HFFc6 (cell line): Measurements from ENCODE around the gene EVI5. TPM values are rescaled to one million over a fixed set of nuclear protein-coding genes. Genes with fewer than 3 reads are reported as not detected.
A peak's percentile ranks its signal among the peaks of the same experiment; 100 is the strongest.

ENCODE experiments used
- DNase-seq: peaks from one replicate; pipeline ENCODE4 v3.0.0-alpha.2; 2018
- H3K27ac Mint-ChIP-seq: 2 replicates; pipeline ENCODE4 v1.8.0; 2020; ENCODE audit warnings: mild to moderate bottlenecking, mixed read lengths
- H3K27me3 Mint-ChIP-seq: 2 replicates; pipeline ENCODE4 v1.8.0; 2021; ENCODE audit warnings: mild to moderate bottlenecking, moderate library complexity, mixed read lengths; ENCODE audit not compliant: insufficient read depth
- H3K36me3 Mint-ChIP-seq: 2 replicates; pipeline ENCODE4 v1.8.0; 2021; ENCODE audit warnings: low read depth, mixed read lengths
- H3K4me1 Mint-ChIP-seq: 2 replicates; pipeline ENCODE4 v1.8.0; 2020; ENCODE audit warnings: low read depth, mixed read lengths
- H3K4me3 Mint-ChIP-seq: 2 replicates; pipeline ENCODE4 v1.8.0; 2020; ENCODE audit warnings: mild to moderate bottlenecking, moderate library complexity, mixed read lengths
- H3K9me3 Mint-ChIP-seq: 2 replicates; pipeline ENCODE4 v1.8.0; 2020; ENCODE audit warnings: mild to moderate bottlenecking, mixed read lengths
- CTCF ChIP-seq: fragments of 200-600 bp; sonication (generic); IDR thresholded peaks from 2 replicates; pipeline ENCODE4 v1.5.0; 2021; ENCODE audit warnings: antibody characterized with exemption, mild to moderate bottlenecking
- total RNA-seq, 6 experiments: library from RNA; stranded (reverse); fragmentation: NEBNext Ultra II Directional; extraction: Animal tissue kit (Norgen Biotek cat#: 25700); gene quantifications; 2 replicates in 1 of 6; 3 replicates in 5 of 6; pipeline ENCODE4 v1.2.3, GENCODE V29; 2021

The EVI5 gene
- total RNA-seq, 6 experiments from 2014 or later: 31.7 to 43.7 (median 34.0) TPM

GRCh38 chr1:92583821-92584760 lies 200.8 kb downstream of the EVI5 start:
- Mint-ChIP-seq H3K36me3 (peaks cover 14% of the 10 kb centered on the region), H3K4me3 (peak overlapping the region; percentile 63), H3K9me3 (no peaks in the 10 kb centered on the region; the same call in 1 of the 2 replicates), H3K27ac (peak overlapping the region; percentile 7), H3K4me1 (peaks cover 40% of the 10 kb centered on the region), H3K27me3 (no peaks in the 10 kb centered on the region)
- peak; percentile 67 for TF ChIP-seq CTCF
- DNase-seq: peak; percentile 62

GRCh38 chr1:92577261-92577895 lies 207.5 kb downstream of the EVI5 start:
- TF ChIP-seq CTCF: no peak
- Mint-ChIP-seq H3K4me3 (peak overlapping the region; percentile 60), H3K9me3 (no peaks in the 10 kb centered on the region), H3K36me3 (peaks cover 12% of the 10 kb centered on the region; the same call in 1 of the 2 replicates), H3K27ac (peak overlapping the region; percentile 69), H3K27me3 (no peaks in the 10 kb centered on the region; the same call in none of the 2 replicates), H3K4me1 (peaks cover 29% of the 10 kb centered on the region)
- peak; percentile 14 for DNase-seq

GRCh38 chr1:92575123-92575522 lies 209.8 kb downstream of the EVI5 start:
- TF ChIP-seq CTCF: no peak
- Mint-ChIP-seq H3K36me3 (peaks cover 8% of the 10 kb centered on the region; the same call in 1 of the 2 replicates), H3K4me1 (peaks cover 29% of the 10 kb centered on the region), H3K9me3 (no peaks in the 10 kb centered on the region), H3K27ac (no peak overlapping the region), H3K4me3 (no peak overlapping the region), H3K27me3 (no peaks in the 10 kb centered on the region; the same call in none of the 2 replicates)
- no peak for DNase-seq

- no peak for DNase-seq
- Mint-ChIP-seq H3K36me3 (0 out of 2 replicates have a peak, but pooled peaks cover 3% of the 10 kb centered on the region), H3K4me1 (peaks cover 20% of the 10 kb centered on the region), H3K27ac (no peak overlapping the region), H3K9me3 (no peaks in the 10 kb centered on the region), H3K27me3 (no peaks in the 10 kb centered on the region; the same call in none of the 2 replicates), H3K4me3 (no peak overlapping the region)
- TF ChIP-seq CTCF: no peak
These were observed 212.4 kb downstream of the EVI5 start for GRCh38 chr1:92572520-92572919.

- Mint-ChIP-seq H3K27ac (no peak overlapping the region), H3K9me3 (no peaks in the 10 kb centered on the region), H3K27me3 (no peaks in the 10 kb centered on the region; the same call in none of the 2 replicates), H3K4me1 (peaks cover 10% of the 10 kb centered on the region), H3K36me3 (0 out of 2 replicates have a peak, but pooled peaks cover 3% of the 10 kb centered on the region), H3K4me3 (no peak overlapping the region)
- TF ChIP-seq CTCF: no peak
- no peak for DNase-seq
These were observed 213.3 kb downstream of the EVI5 start for GRCh38 chr1:92571578-92571977.
